ENCODE data around the gene SMG6.
A peak's percentile ranks its signal among the peaks of the same experiment; 100 is the strongest.

SMG6 gene

GRCh38 chr17:2138761-2139160, 164.8 kb downstream of the SMG6 start (continued):
- TF ChIP-seq ZNF660 (tag by site-specific recombination; IDR thresholded peaks at IDR 0.05) (peak; percentile 86), ZNF366 (tag by site-specific recombination; conservative IDR thresholded peaks at IDR 0.05) (peak; percentile 84), ZNF324 (tag by site-specific recombination; IDR thresholded peaks at IDR 0.05) (peak; percentile 44; the same call in 1 of the 2 replicates), PRDM2 (tag by site-specific recombination; IDR thresholded peaks at IDR 0.05; ENCODE audit: borderline replicate concordance) (no peak), ZNF837 (tag by site-specific recombination; IDR thresholded peaks at IDR 0.05) (no peak), GLIS1 (tag by site-specific recombination; IDR thresholded peaks at IDR 0.05) (peak; percentile 55; the same call in 1 of the 2 replicates), ZNF473 (tag by site-specific recombination; IDR thresholded peaks at IDR 0.05) (no peak), ZNF843 (tag by site-specific recombination; IDR thresholded peaks at IDR 0.05) (peak; percentile 84), ZNF747 (tag by site-specific recombination; IDR thresholded peaks at IDR 0.05) (no peak), MZF1 (tag by site-specific recombination; IDR thresholded peaks at IDR 0.05; ENCODE audit: borderline replicate concordance) (peak; percentile 79; the same call in 1 of the 2 replicates), ZNF202 (tag by site-specific recombination; IDR thresholded peaks at IDR 0.05; ENCODE audit: borderline replicate concordance) (no peak), ZNF416 (tag by site-specific recombination; IDR thresholded peaks at IDR 0.05) (no peak), HIC1 (tag by site-specific recombination; IDR thresholded peaks at IDR 0.05) (no peak), ZNF404 (tag by site-specific recombination; IDR thresholded peaks at IDR 0.05) (no peak), SALL2 (tag by site-specific recombination; IDR thresholded peaks at IDR 0.05; ENCODE audit: borderline replicate concordance) (no peak), ZNF580 (tag by site-specific recombination; IDR thresholded peaks at IDR 0.05) (0 out of 2 replicates have a peak, but pooled peaks have one; percentile 32), ZNF354C (tag by site-specific recombination; IDR thresholded peaks at IDR 0.05; ENCODE audit: borderline replicate concordance, low read depth) (no peak), GLI2 (tag by site-specific recombination; IDR thresholded peaks at IDR 0.05; ENCODE audit: borderline replicate concordance, low read depth) (0 out of 2 replicates have a peak, but pooled peaks have one; percentile 7), ZNF37A (tag by site-specific recombination; IDR thresholded peaks at IDR 0.05) (peak; percentile 16; the same call in 1 of the 2 replicates), PRDM10 (tag by site-specific recombination; IDR thresholded peaks at IDR 0.05) (no peak), ZNF2 (tag by site-specific recombination; IDR thresholded peaks at IDR 0.05) (peak; percentile 37; the same call in 1 of the 2 replicates), ZNF221 (tag by site-specific recombination; IDR thresholded peaks at IDR 0.05; ENCODE audit: borderline replicate concordance) (no peak; the same call in 1 of the 2 replicates), GFI1B (tag by site-specific recombination; IDR thresholded peaks at IDR 0.05) (no peak)
